ENCODE measurements around the gene SLC35E3.

DNA sequence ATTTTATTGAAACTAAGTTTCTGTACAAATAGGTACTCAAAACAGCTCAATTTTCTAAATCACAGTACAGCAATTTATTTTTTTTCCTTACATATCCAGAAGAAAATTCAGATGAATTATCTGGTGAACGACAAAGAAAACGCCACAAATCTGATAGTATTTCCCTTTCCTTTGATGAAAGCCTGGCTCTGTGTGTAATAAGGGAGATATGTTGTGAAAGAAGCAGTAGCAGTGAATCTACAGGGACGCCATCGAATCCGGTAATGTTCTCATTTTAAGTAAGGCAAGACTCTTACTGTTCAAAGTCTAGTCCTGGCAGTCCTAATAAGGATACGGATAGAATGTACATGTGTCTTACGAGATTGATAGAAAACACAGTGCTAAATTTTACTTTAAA, 82.7 kb downstream of the SLC35E3 start:
- TF ChIP-seq, protein P1, sequence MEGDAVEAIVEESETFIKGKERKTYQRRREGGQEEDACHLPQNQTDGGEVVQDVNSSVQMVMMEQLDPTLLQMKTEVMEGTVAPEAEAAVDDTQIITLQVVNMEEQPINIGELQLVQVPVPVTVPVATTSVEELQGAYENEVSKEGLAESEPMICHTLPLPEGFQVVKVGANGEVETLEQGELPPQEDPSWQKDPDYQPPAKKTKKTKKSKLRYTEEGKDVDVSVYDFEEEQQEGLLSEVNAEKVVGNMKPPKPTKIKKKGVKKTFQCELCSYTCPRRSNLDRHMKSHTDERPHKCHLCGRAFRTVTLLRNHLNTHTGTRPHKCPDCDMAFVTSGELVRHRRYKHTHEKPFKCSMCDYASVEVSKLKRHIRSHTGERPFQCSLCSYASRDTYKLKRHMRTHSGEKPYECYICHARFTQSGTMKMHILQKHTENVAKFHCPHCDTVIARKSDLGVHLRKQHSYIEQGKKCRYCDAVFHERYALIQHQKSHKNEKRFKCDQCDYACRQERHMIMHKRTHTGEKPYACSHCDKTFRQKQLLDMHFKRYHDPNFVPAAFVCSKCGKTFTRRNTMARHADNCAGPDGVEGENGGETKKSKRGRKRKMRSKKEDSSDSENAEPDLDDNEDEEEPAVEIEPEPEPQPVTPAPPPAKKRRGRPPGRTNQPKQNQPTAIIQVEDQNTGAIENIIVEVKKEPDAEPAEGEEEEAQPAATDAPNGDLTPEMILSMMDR (IDR thresholded peaks at IDR 0.05), result no peak
- TF ChIP-seq POLR2A (IDR thresholded peaks at IDR 0.05), result no peak

Data from breast epithelium (tissue), 3 donors.